Glomerular visceral epithelial cell (primary cell): Measurements from ENCODE around the gene FGFRL1.

Source experiments
- DNase-seq: peaks from one replicate; pipeline ENCODE4 v3.0.0-alpha.2; 2016; ENCODE audit errors: extremely low spot score

FGFRL1 gene

DNA sequence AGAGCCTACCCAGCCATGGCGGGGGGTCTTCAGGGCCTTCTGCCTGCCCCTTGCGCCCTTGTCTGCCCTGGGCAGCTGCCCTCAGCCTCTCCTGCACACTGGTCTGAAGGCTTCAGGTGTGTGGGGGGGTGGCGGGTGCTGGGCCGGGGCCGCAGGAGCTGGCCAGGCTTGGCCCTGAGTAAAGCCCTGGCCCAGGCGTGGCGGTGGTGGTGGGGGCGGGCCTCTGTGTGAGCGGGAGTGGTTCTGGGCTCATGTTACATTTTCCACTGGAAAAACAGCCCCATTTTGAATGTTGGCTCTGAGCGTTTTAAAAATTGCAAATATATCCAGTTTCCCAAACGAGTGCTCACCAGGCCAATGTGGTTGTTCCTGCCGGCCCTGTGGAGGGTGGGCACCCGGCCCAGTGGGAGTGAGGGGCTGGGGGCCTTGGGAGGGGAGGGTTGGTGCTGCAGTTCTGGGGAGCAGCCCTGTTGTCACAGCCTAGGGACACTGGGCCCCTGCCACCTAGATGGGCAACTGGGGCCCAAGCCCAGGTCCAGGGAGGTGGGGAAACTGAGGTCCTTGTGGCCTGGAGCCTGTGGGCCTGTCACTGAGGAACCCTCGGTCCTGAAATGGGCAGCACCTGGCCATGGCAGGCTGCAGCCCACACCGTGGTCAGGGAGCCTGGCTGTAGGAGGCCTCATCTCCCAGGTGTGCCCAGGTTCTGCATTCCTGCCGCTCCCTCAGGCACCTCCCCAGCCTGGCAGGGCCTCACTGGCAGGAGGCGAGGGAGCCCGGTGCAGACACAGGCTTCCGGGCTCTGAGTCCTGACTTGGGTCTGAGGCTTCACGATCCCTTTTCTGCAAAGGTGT lies 28.3 kb downstream of the FGFRL1 start:
- no peak for DNase-seq

DNA sequence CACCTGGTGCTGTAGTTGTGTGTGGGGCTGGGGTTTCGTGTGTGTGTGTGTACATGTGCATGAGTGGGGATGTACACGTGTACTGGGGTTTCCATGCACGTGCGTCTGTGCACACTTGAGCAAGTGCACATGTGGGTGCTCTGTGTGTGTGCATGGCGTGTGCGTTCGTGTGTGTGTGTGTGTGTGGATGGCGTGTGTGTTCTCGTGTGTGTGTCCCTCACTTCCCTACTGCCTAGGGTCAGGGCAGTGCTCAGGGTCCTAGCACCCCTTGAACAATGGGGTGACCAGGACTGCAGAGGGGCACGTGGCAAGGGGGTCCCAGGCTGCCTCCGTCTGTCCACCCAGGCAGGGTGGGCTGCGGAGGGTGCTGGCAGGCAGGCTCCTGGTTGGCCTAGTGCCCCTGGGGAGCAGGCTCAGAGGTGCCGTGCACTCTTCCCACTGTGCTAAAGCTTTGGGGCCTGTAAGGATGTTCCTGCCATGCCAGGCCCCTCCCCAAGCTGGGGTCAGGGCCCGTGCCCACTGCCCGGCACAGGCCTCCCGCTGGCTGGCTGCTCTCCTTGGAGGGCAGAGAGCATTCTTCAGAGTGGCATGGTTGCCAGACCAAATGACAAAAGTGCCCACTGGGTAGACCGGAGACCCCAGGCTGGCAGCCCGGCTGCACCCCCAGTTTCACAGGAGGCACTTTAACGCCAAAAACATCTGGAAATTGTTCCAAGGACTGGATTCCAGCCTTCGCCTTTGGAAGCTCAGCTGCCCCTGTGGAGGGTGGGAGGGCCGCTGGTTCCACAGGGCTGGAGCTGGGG lies 29.1 kb downstream of the FGFRL1 start:
- no peak for DNase-seq

DNA sequence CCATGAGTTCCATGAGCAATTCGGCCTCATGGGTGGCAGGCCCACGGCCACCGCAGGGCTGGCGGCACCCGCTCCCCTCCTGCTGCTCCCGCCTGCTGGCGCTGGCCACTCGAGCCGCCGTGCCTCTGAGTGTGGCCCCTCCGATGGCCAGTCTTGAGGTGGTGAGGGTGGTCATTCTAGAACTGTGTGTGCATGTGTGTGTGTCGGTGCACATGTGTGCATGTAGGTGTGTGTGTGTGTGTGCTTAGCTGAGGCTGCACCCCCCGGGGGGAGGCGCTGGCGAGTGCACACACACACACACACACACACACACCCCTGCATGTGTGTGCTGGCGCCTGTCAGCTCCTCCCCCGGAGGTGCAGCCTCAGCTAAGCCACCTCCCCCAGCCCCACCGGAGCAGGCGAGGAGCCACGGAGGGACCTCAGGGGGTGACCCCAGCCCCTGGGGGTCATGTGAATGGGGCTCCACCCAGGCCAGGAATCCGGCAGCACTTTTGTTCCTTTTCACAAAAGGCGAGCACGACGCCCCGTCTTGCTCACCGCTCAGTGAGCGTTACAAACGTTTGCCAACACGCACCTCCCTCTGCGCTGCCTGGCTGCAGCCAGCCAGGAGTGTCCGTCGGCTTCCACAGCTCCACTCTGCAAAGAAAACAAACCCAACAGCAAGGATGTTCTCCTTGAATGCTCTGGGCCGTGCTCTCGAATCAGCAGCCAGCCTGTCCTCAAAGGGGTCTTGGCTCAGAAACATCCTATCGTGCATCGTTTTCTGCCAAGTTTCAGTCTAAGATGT lies 29.9 kb downstream of the FGFRL1 start:
- DNase-seq, result peak; percentile 75

DNA sequence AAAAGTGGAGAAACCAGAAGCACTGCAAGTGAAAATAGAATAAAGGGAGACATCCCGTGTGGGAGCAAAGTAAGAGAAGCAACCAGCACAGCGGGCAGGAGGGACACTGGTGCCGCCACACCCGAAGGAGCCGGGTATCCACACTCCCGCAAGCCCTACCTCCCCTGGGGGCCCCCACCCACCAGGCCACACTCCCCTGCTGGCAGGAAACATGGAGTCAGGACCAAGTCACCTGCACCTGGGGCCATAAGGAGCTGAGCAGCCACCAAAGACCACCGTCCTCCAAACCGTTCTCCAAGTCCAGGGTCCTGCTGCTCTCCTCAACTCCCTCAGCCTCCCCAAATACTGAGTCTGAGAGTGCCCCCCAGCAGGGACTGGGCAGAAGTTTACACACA lies 30.5 kb downstream of the FGFRL1 start:
- DNase-seq, result no peak

DNA sequence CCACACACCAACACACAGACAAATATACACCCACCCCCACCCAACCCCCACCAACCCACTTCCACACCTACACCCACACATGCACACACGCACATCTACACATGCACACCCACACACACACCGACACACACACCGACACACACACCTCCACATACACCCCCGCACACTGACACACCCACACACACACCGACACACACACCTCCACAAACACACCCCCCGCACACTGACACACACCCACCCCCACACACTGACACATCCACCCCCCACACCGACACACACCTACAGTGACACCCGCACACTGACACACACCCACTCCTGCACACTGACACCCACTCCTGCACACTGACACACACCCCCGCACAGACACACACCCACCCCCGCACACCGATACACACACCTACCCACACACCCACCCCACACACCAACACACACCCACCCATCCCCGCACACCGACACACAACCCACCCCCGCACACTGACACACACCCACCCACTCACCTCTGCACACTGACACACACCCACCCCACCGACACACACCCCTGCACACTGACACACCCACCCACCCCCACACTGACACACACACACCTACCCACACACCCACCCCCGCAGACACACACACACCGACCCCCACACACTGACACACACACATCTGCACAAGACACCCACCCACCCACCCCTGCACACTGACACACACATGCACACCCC lies 31.1 kb downstream of the FGFRL1 start:
- DNase-seq, result no peak

DNA sequence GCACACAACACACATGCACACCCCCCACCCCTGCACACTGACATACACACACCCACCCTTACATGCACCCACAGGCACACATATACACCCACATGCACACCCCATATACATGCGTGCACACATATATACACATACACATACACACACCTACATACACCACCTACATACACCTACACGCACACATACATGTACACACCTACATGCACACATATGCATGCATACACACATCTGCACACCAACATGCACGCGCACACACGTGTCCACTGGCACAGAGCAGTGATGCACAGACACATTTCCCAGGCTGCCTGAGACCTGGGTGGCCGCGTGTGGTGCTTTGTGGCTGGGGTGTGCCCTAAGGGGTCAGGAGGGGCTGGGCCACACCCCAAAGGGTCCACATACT lies 31.7 kb downstream of the FGFRL1 start:
- no peak for DNase-seq

DNA sequence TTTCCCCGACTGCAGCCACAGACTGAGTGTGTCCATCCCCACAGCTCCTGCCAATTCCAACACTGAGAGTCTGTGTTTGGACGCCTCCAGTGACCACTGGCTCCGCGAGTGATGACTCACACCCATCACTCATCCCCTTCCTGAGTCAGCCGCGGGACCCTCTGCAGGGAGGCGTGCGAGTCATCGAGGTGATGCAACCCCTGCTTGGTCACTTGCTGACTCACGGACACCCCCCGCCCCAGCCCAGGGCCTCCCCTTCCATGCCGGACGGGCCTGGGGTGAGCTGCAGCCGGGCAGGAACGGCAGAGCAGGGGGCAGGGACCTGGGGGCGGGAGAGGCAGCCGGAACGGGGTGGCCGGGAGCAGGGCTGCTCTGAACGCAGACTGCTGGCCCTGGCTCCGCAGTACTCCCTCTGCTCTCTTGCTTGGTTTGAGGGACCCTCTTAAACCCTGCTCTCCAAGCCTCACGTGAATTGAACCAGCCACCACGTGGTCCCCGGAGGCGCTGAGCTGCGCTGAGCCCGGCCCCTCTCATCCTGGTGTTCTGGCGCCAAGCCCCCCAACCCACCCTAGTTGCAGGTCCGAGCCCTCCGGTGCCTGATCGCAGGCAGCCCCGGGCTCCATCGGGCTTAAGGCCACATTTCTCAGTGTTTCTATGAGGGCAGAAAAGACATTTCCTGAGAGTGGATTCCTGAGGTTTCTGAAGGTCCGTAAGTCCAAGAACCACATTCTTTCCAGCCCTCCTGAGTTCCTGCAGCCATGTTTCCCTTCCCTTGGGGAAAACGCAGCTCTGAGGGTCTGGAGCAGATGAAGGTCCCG lies 32.4 kb downstream of the FGFRL1 start:
- peak; percentile 100 for DNase-seq

DNA sequence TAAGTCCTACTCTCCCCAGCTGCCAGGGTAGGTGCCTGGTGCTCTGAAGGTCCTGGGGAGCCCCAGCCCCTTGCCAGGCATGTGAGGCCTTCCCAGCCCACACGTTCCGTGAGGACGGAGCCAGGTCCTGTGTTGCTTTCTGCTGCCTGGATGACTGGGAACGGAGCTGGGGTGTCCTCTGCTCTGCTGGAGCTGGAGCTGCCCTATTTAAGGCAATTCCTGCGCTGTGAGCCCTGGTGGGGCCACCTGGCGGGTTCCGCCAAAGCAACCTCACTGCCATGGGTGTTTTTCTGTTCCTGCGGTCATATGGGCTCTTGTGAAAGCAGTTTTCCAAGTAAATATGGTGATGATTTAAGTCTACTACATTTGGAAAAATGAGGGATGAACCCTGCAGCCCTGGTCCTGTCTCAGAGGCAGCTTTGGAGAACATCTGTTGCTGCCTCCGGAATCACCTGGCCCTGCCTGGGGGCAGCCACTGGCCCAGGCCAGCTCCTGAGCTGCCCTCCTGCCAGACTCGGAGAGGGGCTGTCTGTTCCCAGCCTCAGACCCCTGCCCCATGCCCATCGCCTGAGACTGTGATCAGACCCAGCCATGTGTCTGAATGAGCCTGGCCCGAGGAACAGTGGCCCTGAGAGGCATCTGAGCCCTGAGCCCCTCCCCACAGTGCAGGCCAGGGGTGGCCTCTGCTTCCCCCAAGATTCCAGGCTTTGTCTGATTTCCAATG lies 33.2 kb downstream of the FGFRL1 start:
- no peak for DNase-seq

DNA sequence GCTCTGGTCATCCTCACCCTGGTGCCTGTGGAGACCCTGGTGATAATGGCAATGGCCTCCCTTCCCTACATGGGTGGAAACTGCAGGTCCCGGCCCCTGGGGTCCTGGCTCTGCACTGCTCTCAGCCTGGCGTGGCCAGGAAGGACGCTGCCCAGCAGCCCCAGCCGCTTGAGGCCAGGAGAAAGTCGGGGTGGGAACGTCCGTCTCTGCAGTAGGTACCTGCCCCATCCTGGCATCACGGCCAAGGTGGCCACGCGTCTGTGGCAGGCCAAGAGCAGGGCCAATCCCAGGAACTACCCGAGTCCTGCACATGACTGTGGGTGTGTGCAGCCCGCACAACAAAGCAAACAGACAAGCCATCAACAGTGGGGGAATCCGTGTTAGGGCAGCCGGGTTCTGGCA lies 33.8 kb downstream of the FGFRL1 start:
- no peak for DNase-seq

DNA sequence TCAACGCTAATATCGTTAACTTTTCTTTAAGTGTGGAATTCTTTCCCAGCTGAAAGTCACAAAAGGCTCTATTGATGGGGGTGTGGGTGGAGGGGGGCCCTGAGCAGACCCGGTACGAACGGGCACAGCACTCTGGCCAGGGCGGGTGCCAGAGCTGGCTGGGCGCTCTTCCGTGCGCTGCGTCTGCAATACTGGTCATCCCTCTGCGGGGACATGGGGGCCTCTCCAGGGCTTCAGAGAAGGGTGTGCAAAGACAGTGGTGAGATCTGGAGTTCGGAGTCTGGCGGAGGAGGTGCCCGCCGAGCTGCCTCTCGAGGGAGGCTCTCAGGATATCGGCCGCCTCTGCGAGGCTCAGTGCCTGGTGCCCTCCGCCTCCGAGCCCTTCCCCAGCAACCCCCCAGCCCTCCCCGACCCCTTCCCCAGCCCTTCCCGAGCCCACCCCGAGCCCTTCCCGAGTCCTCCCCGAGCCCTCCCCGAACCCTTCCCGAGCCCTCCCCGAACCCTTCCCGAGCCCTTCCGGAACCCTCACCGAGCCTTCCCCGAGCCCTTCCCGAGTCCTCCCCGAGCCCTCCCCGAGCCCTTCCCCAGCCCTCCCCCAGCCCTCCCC lies 34.3 kb downstream of the FGFRL1 start:
- no peak for DNase-seq

DNA sequence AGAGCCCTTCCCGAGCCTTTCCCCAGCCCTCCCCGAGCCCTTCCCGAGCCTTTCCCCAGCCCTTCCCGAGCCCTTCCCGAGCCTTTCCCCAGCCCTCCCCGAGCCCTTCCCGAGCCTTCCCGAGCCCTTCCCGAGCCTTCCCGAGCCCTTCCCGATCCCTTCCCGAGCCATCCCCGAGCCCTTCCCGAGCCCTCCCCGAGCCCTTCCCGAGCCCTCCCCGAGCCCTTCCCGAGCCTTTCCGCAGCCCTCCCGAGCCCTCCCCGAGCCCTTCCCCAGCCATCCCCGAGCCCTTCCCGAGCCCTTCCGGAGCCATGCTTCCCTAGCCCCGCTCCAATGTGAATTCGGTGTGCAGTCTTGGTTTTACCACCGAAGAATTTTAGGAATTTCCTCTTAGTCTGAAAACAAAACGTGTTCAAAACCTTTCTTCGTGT lies 35.2 kb downstream of the FGFRL1 start:
- peak; percentile 77 for DNase-seq

DNA sequence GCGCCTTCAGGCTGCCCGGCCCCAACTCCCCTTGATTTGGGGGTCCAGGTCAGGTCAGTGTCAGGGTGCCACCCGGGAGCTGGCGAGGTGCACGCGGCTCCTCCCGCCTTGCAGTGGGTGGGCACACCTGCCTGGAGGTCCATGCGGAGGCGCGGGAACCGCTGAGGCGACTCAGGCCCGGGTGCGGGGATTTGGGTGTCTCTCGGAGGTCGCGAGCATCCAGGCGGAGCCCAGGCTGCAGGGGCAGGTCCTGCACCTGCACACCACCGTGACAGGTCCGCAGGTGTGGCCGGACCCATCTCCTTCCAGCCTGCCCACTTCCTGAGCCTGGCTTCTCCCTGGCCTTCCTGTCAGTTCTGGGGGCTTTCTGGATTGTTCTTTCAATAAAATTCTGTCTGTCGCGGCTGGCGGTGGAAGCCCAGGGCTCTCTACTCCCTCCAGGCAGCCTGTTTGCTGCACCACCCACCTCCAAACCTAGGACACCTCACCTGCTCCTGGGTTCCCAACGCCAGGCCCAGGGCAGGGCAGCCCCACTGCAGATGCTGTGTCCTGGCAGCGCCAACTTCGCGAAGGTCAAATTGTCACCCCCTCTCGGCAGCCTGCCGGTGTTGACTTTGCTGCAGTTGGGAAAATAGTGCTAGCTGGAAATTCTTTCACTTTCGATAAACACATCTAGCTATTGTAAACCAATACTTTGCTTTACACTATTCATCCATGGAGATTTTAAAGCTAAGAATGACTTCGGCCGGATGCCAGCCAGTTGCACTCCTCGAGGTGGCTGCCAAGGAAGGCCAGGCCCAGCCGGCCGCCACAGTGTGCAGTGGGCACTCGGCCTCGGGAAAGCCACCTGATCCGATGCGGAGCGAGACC lies 35.9 kb downstream of the FGFRL1 start:
- DNase-seq, result no peak

DNA sequence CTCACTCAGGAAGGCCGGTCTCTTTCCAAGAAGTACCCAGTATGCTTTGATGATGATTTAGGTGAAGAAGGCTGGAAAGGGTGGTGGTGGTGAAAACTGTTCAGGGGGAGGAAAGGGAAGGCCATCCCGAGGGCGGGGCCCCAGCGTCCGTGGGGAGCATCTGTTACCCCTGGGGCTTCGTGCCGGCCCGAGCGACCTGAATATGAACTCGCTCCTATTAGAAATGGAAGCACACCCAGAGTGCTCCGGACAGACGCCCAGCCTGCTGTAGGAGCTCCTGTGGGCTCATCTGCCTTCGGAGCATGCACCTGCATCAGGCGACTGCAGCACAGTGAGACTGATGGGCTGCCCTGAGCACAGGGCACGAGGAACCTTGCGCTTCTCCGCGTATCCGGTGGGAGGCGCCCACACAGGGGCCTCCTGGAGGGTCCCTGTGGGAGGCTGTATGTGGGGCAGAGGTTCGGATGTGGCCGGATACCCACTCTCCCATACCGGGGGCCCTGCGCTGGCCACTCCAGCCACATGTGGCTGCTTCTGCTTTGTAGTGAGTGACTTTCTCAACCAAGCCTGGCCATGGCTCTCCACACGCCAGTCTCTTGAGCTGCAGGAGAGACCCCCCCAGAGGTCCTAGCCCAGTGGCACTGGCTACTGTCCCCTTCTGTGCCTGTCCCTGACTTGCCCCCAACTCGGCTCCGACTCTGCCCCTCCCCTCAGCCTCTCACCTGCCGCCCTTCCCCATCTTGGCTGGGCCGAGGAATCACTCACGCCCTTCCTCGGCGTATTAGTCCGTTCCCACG lies 36.7 kb downstream of the FGFRL1 start:
- no peak for DNase-seq

DNA sequence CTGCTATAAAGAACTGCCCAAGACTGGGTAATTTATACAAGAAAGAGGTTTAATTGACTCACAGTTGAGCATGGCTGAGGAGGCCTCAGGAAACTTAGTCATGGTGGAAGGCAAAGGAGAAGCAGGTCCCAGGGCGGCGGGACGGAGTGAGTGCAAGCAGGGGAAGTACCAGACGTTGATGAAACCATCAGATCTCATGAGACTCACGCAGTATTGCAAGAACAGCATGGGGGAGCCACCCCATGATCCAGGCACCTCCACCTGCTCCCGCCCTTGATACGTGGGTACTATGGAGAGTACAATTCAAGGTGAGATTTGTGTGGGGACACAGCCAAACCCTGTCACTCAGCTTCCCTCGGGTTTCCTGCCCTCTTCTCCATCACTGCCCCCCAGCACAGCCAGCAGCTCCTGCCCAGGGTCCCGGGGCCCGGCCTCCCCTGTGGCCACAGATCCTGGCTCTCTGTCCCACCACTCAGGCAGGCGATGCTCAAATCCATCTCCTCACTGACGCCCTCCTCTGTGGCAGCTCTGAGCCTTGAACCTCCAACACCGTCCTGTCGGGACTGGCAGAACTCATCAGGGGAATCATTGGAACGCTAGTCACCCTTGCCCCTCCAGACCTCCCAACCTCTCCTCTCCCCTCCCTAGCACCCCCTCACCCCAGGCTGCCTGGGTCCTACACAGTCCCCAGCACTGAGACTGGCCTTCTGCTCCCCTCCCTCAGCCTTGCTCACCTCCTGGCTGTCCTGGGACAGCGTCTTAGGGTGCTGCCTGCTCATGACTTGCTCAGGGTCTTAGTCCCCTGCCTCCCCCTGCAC lies 37.6 kb downstream of the FGFRL1 start:
- no peak for DNase-seq

DNA sequence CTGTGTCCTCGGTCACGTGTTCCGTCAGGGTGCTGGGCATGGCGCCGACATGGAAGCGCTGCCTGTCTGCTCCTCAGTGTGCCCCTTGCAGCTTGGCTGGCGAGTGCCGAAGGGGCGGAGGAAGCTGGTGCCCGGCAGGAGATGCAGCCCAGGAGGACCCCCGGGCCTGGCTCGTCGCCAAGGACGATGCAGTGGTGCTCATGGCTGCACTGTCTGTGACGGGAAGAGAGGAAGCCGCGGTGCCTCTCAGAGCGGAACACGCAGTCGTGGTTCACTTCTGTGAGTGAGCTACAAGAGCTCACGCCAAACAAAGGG lies 38.1 kb downstream of the FGFRL1 start:
- no peak for DNase-seq

DNA sequence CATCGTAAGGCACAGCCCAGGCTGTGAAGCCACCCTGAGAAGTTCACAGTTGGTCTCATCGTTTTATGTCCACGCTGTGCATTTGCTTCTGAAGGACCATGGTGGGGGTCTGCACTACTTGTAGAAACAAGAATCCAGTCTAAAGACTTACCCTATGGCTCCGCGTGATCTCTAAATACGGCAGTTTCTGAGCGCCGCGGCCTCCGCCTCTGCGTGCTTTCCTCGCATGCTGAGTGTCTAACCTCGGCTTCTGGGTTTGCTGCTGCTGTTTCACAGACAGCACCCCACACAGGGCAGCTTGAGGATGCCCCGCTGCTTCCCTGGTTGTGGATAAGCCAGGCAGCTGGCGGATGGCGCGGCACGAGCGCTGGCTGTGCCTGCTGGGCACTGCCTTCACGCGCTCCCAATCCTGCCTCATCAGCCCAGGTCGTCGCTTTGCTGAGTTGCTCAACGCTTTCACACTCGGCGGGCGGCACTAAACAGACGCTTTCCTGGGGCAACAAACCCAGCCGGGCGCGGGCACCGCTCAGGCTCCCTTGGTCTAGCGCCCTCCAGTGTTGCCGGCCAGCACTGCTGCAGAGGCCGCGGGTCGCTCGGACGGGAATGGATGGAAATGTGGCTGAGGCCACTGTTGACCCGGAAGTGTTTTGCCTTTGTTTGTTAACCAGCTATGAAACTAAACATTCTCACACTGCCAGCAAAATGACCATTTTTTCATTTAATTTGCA lies 39.2 kb downstream of the FGFRL1 start:
- DNase-seq, result no peak
